ENCODE measurements around the gene WDR88.

WDR88 gene

DNA sequence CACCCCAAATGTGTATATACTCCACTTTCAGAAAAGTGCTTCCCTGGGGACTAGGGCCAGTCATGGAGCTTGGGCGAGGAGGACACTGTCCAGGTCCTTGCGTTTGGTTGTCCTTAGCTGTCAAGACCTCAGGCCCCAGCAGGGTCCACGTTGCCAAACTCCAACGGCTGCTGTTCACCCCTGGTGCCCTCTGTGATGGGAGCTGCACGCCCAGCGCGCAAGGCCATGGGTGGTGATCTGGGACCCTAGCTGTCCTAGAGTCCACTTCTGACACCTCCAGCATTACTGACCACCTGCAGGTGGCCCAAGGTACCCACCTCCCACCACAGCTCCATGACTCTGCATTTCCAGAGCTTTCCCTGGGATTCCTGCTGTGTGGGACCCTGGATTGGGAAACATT is 66.3 kb downstream of the WDR88 start:
- ChIA-PET POLR2A (interaction anchor here (1.2 kb wide), 1 partner anchor 21 kb away, joined by 3 read pairs; no protein-coding TSS in a partner anchor), CTCF (no interaction called here)
- DNase-seq (ENCODE audit: extremely low spot score): no peak
- no peak for TF ChIP-seq PKNOX1 (IDR thresholded peaks at IDR 0.05)
- TF ChIP-seq FOXK2 (IDR thresholded peaks at IDR 0.05): no peak
- no peak for TF ChIP-seq ELF4 (IDR thresholded peaks at IDR 0.05)
- no peak for TF ChIP-seq HDGF (IDR thresholded peaks at IDR 0.05; ENCODE audit: borderline replicate concordance)
- TF ChIP-seq FOXA1 (IDR thresholded peaks at IDR 0.05): no peak
- no peak for TF ChIP-seq SUZ12 (IDR thresholded peaks at IDR 0.05)
- no peak for TF ChIP-seq BHLHE40 (IDR thresholded peaks at IDR 0.05; ENCODE audit: borderline replicate concordance)
- no peak for TF ChIP-seq FOXM1 (IDR thresholded peaks at IDR 0.05; ENCODE audit: borderline replicate concordance)
- no peak for TF ChIP-seq TARDBP (IDR thresholded peaks at IDR 0.05)
- TF ChIP-seq ARNT (IDR thresholded peaks at IDR 0.05): no peak
- TF ChIP-seq ZNF384 (IDR thresholded peaks at IDR 0.05): no peak

DNA sequence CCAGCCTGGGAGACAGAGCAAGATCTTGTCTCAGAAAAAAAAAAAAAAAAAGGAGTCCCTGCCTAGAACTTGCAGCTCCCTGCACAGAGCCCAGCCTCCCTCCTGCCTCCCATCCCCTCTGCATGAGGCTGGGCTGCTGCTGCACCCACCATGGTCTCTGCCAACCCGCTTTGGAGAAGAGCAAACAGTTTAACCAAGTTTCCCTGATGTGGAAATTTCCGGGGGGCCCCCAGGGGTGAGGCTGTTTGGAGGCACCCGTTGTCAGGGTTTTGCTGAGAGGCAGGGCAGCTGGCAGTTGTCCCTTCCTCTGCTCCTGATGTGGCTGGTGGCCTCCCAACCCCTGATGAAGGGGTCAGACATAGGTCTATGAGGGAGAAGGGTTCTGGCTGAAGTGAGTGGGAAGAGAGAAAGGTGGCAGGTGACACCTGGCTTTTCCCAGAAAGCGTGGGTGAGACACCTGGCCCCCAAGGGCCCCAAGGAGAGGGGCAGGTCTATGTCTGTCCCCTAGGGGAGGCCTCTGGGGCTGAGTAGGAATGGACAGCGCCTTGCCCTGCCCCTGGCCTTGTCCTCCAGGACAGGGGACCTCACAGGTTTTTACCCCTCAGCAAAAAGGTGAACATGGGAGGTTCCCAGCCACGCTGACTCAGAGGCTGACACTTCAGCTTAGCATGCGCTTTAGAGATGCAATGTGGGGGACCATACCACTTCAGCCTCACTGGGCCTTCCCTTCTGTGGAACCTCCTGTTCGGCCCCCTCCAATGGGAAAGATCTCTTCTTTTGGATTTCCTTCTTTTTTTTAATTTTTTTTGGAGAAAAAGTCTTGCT is 67.7 kb downstream of the WDR88 start:
- DNase-seq (ENCODE audit: extremely low spot score): no peak
- ChIA-PET CTCF (no interaction called here), POLR2A (no interaction called here)
- no peak for TF ChIP-seq L3MBTL2 (conservative IDR thresholded peaks at IDR 0.05)
- no peak for TF ChIP-seq ARNT (IDR thresholded peaks at IDR 0.05)
- no peak for TF ChIP-seq NFRKB (IDR thresholded peaks at IDR 0.05)
- no peak for TF ChIP-seq FOXM1 (IDR thresholded peaks at IDR 0.05; ENCODE audit: borderline replicate concordance)
- TF ChIP-seq FOXA1 (IDR thresholded peaks at IDR 0.05): no peak
- no peak for TF ChIP-seq HDGF (IDR thresholded peaks at IDR 0.05; ENCODE audit: borderline replicate concordance)
- no peak for TF ChIP-seq ZNF384 (IDR thresholded peaks at IDR 0.05)
- no peak for TF ChIP-seq SUZ12 (IDR thresholded peaks at IDR 0.05)
- TF ChIP-seq BHLHE40 (IDR thresholded peaks at IDR 0.05; ENCODE audit: borderline replicate concordance): no peak
- no peak for TF ChIP-seq PKNOX1 (IDR thresholded peaks at IDR 0.05)
- TF ChIP-seq CTBP1 (IDR thresholded peaks at IDR 0.05; ENCODE audit: borderline replicate concordance): no peak
- TF ChIP-seq LEF1 (IDR thresholded peaks at IDR 0.05; ENCODE audit: borderline replicate concordance): no peak
- no peak for TF ChIP-seq TARDBP (IDR thresholded peaks at IDR 0.05)
- TF ChIP-seq FOXK2 (IDR thresholded peaks at IDR 0.05): no peak
- no peak for TF ChIP-seq ELF4 (IDR thresholded peaks at IDR 0.05)
- no peak for TF ChIP-seq SP1 (IDR thresholded peaks at IDR 0.05)

- TF ChIP-seq PKNOX1 (IDR thresholded peaks at IDR 0.05) (no peak), ARNT (IDR thresholded peaks at IDR 0.05) (no peak), HDGF (IDR thresholded peaks at IDR 0.05; ENCODE audit: borderline replicate concordance) (no peak), ELF4 (IDR thresholded peaks at IDR 0.05) (no peak), LEF1 (IDR thresholded peaks at IDR 0.05; ENCODE audit: borderline replicate concordance) (no peak), TARDBP (IDR thresholded peaks at IDR 0.05) (no peak), NFRKB (IDR thresholded peaks at IDR 0.05) (no peak), FOXM1 (IDR thresholded peaks at IDR 0.05; ENCODE audit: borderline replicate concordance) (no peak), FOXA1 (IDR thresholded peaks at IDR 0.05) (no peak), BHLHE40 (IDR thresholded peaks at IDR 0.05; ENCODE audit: borderline replicate concordance) (no peak), SP1 (IDR thresholded peaks at IDR 0.05) (no peak), FOXK2 (IDR thresholded peaks at IDR 0.05) (no peak), L3MBTL2 (conservative IDR thresholded peaks at IDR 0.05) (no peak)
- ChIA-PET CTCF (no interaction called here), POLR2A (no interaction called here)
- no peak for DNase-seq (ENCODE audit: extremely low spot score)
Measured at GRCh38 chr19:33201473-33201872, 69.6 kb downstream of the WDR88 start.

- DNase-seq (ENCODE audit: extremely low spot score): no peak
- ChIA-PET CTCF (no interaction called here), POLR2A (no interaction called here)
- TF ChIP-seq L3MBTL2 (conservative IDR thresholded peaks at IDR 0.05) (no peak), NFRKB (IDR thresholded peaks at IDR 0.05) (no peak), FOXM1 (IDR thresholded peaks at IDR 0.05; ENCODE audit: borderline replicate concordance) (no peak), FOXA1 (IDR thresholded peaks at IDR 0.05) (no peak), BHLHE40 (IDR thresholded peaks at IDR 0.05; ENCODE audit: borderline replicate concordance) (no peak), PKNOX1 (IDR thresholded peaks at IDR 0.05) (no peak), CTBP1 (IDR thresholded peaks at IDR 0.05; ENCODE audit: borderline replicate concordance) (no peak), HDGF (IDR thresholded peaks at IDR 0.05; ENCODE audit: borderline replicate concordance) (no peak), SUZ12 (IDR thresholded peaks at IDR 0.05) (no peak), ZNF384 (IDR thresholded peaks at IDR 0.05) (no peak), ARNT (IDR thresholded peaks at IDR 0.05) (no peak), LEF1 (IDR thresholded peaks at IDR 0.05; ENCODE audit: borderline replicate concordance) (no peak)
Measured at GRCh38 chr19:33201886-33202545, 70.1 kb downstream of the WDR88 start.

Measured in HEK293T (cell line).